Left kidney (tissue), 2 donors: ENCODE measurements around the gene OTUB2. TPM values are rescaled to one million over a fixed set of nuclear protein-coding genes. Genes with fewer than 3 reads are reported as not detected.
A peak's percentile ranks its signal among the peaks of the same experiment; 100 is the strongest.
"Not testable (repeated sequence)": the region's sequence is repeated elsewhere in the genome, so short reads cannot be mapped to it uniquely, and the experiment has no call there.

ENCODE experiments used
- DNase-seq: peaks from one replicate; pipeline ENCODE4 v3.0.0-alpha.2; 2013
- polyA plus RNA-seq: library from polyadenylated mRNA; unstranded; fragments of 120-200 nt; gene quantifications from one replicate; pipeline ENCODE4 v1.2.1, GENCODE V29; 2013; ENCODE audit not compliant: insufficient read length

The OTUB2 gene
- polyA plus RNA-seq, 1 donor = 5.9 TPM

GRCh38 chr14:94056579-94057308 is 30.6 kb downstream of the OTUB2 start:
- no peak for DNase-seq

- no peak for DNase-seq
Measured at GRCh38 chr14:94058128-94058673, 32.1 kb downstream of the OTUB2 start.

- no peak for DNase-seq
Measured at GRCh38 chr14:94058674-94059138, 32.6 kb downstream of the OTUB2 start.

GRCh38 chr14:94059998-94060397 is 33.9 kb downstream of the OTUB2 start:
- DNase-seq = no peak

- no peak for DNase-seq
Measured at GRCh38 chr14:94062344-94062940, 36.3 kb downstream of the OTUB2 start.

- DNase-seq = no peak
Measured at GRCh38 chr14:94066089-94066676, 40.0 kb downstream of the OTUB2 start.

GRCh38 chr14:94072076-94072475 is 45.9 kb downstream of the OTUB2 start:
- not testable (repeated sequence) for DNase-seq

GRCh38 chr14:94074534-94074933 is 48.4 kb downstream of the OTUB2 start:
- DNase-seq = no peak

- no peak for DNase-seq
Measured at GRCh38 chr14:94075008-94075407, 48.9 kb downstream of the OTUB2 start.

- DNase-seq = no peak
Measured at GRCh38 chr14:94077111-94077821, 51.1 kb downstream of the OTUB2 start.

GRCh38 chr14:94077823-94078222 is 51.7 kb downstream of the OTUB2 start:
- no peak for DNase-seq

GRCh38 chr14:94079891-94080620 is 53.9 kb downstream of the OTUB2 start:
- DNase-seq = no peak

GRCh38 chr14:94080621-94081385 is 54.7 kb downstream of the OTUB2 start, which contains the start of the genes DDX24 and IFI27L1:
TSS of gene DDX24 (minus strand) at chr14:94081202. CDS start at chr14:94079742, 1,460 bp downstream.
TSS of gene IFI27L1 (plus strand) at chr14:94081310. CDS start at chr14:94096938, 15,628 bp downstream.
- DNase-seq = peak; percentile 89

- DNase-seq = no peak
Measured at GRCh38 chr14:94081386-94081820, 55.3 kb downstream of the OTUB2 start.

GRCh38 chr14:94087891-94088290 is 61.8 kb downstream of the OTUB2 start:
- DNase-seq = no peak

- no peak for DNase-seq
Measured at GRCh38 chr14:94088516-94088915, 62.4 kb downstream of the OTUB2 start.

- DNase-seq = no peak
Measured at GRCh38 chr14:94089479-94089878, 63.3 kb downstream of the OTUB2 start.

- DNase-seq = no peak
Measured at GRCh38 chr14:94093418-94093817, 67.3 kb downstream of the OTUB2 start.

- DNase-seq = no peak
Measured at GRCh38 chr14:94097091-94097490, 71.0 kb downstream of the OTUB2 start.
